Neural cell (in vitro differentiated cells): ENCODE results near the gene TRABD2B.

Source experiments
- CTCF ChIP-seq: fragments of 450-650 bp; IDR thresholded peaks from 2 replicates; pipeline ENCODE4 v1.5.1; 2014; ENCODE audit warnings: antibody characterized with exemption, mild to moderate bottlenecking, moderate library complexity; ENCODE audit not compliant: poor library complexity, severe bottlenecking
- EP300 ChIP-seq: fragments of 450-650 bp; conservative IDR thresholded peaks from 2 replicates; pipeline ENCODE4 v1.6.1; 2014; ENCODE audit warnings: antibody characterized with exemption, mild to moderate bottlenecking, moderate library complexity; ENCODE audit not compliant: poor library complexity, severe bottlenecking
- EZH2 ChIP-seq: fragments of 200-600, 300-800 bp; shearing (Covaris generic), sonication (generic); IDR thresholded peaks from 2 replicates; pipeline ENCODE4 v1.6.1; 2014; ENCODE audit warnings: antibody characterized with exemption, low read length, borderline replicate concordance, mild to moderate bottlenecking; ENCODE audit not compliant: insufficient read depth, poor library complexity, severe bottlenecking
- POLR2AphosphoS5 ChIP-seq: IDR thresholded peaks from 2 replicates; pipeline ENCODE4 v1.6.1; 2012
- REST ChIP-seq: IDR thresholded peaks from 2 replicates; pipeline ENCODE4 v1.6.1; 2012; ENCODE audit warnings: borderline replicate concordance
- SMC3 ChIP-seq: fragments of 450-650 bp; conservative IDR thresholded peaks from 2 replicates; pipeline ENCODE4 v1.6.1; 2014; ENCODE audit warnings: antibody characterized with exemption, mild to moderate bottlenecking, moderate library complexity; ENCODE audit not compliant: poor library complexity
- TAF1 ChIP-seq: IDR thresholded peaks from 2 replicates; pipeline ENCODE4 v1.6.1; 2012; ENCODE audit warnings: low read depth

GRCh38 chr1:47776667-47777131 lies 220.5 kb downstream of the TRABD2B start:
- no peak for TF ChIP-seq CTCF
- no peak for TF ChIP-seq EP300
- TF ChIP-seq POLR2AphosphoS5: no peak
- TF ChIP-seq REST: no peak
- no peak for TF ChIP-seq TAF1
- TF ChIP-seq EZH2: no peak
- TF ChIP-seq SMC3: no peak
